NCI-H146 treated with DMSO at 0.1 percent for 48 hours (cell line): ENCODE measurements around the gene KNDC1.
"Not testable (repeated sequence)": the region's sequence is repeated elsewhere in the genome, so short reads cannot be mapped to it uniquely, and the experiment has no call there.

Experiments used
- DNase-seq: peaks from one replicate; lab custom pipeline; 2025; ENCODE audit not compliant: unreplicated experiment; lab: John Stamatoyannopoulos, UW

Gene KNDC1

DNA sequence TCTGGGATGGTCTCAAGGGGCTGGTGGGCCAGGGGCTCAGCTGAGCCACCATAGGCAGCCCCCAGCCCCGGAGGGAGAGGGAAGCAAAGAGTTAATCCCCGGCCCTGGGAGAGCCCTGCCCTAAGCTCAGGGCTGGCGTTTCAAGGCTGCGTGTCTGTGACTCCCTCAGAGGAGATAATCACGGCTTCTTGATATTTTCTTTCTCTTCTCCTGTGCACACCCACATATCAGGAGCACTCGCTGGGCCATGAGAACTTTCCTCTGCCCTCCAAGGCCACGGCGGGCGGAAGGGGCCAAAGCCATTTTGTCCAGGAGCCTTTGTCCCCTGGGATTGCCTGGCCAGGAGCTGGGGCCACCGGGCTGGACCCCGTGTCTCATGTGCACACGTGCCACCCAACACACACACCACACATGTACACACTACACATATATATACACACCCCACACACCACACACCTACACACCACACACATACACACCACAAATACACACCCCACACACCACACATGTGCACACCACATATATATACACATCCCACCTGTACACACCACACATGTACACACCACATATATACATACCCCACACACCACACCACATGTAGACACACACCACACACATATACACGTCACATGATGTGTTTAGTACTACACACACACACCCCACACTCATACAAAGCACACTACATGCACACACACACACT is 94.6 kb downstream of the KNDC1 start:
- no peak for DNase-seq

DNA sequence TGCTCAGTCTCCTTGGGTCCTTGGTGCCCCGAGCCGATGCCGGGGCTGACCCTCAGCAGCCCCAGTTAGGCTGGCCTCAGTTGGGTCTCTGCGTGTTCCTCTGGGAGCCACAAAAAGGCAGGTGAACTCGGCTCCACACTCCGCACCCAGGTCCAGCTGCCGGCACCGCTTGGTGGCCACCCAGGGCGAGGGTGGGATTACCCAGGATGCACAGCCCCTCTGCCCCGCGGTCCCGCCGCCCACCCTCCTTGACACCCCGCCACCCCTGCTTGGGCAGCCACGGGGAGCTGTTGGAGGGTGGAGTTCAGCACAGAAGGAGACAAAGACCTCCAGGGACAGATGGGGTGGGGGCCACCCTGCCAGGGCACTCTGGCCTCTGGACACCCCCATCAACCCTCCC is 95.3 kb downstream of the KNDC1 start:
- no peak for DNase-seq

DNA sequence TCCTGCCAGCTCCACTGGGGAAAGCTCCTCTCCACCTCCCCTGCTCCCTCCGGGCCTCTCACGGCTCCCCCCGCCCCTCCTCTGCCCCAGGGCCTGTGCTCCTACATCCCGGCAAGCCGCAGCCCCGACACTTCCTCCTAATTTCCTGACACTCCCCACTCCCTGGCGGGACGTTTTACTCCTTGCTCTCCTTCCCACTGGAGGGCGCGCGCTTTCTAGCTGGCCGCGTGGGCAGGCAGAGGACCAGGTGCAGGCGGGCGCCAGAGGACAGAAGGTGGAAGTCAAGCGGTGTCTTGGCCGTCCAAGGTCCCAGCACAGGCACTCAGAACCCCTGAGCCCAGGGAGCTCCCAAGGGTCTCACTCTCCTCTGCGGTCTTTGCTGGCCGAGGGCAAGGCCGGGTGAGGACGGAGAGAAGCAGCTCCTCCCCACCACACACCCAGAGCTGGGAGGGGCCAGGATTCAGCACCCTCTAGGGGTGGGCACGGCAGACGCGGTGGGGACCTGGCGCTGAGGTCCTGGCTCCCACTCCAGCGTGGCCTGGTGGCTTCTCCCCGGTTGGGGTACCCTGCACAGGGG is 97.6 kb downstream of the KNDC1 start:
- no peak for DNase-seq

GRCh38 chr10:133258066-133258817 is 98.2 kb downstream of the KNDC1 start:
- no peak for DNase-seq

DNA sequence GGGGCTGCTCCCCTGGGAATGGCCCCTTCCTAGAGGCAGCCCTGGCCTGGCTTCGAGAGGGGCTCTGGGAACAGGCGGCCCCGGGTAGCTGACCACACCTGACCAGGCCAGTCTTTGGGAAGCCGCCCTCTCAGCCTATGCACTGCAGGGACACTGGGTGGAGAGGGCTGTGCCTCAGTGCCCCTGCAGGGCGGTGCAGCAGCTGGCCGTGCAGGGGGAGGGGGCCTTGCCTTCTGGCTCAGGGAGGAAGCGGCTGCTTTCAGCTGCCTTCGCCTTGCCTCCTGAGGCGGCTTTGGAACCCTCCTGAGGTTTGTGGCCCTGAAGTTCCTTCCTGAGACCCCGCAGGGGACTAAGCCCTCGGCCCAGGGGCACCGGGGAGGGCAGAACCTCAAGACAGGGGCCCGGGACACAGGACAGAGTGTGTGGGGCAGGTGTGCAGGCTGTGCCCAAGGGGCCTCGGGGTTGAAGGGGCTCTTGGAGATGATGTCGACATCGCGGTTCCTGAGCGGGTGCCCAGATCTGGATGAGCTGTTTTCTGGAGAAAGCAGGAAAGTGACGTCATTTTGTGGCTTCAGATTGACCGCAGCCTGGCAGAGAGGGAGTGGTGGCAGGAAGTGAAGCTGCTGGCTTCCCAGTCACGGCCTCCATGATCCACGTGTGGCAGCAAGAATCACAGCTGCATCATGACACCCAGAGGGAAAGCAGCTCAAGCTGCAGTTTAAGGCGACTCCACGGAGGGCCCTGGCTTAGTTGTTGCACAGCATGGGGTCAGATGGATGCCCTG is 99.0 kb downstream of the KNDC1 start:
- DNase-seq: no peak

DNA sequence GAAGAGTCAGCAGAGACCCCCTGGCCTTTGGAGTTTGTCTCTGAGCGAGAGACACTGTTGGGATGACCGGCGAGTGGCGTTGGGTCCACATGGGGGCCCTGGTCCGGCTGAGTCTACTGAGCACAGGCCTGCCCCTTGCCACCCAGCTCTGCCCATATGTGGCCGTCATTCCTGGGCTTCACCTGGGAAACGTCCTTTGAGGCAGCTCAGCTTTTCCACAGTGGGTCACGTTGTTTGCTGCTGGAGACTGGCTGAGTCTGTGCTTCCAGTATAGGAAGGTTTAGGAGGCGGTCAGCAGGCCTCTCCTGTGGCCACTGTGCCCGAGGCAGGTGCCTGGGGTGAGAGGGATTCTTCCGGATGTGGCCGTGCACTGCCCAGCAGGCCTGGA is 99.6 kb downstream of the KNDC1 start:
- no peak for DNase-seq

DNA sequence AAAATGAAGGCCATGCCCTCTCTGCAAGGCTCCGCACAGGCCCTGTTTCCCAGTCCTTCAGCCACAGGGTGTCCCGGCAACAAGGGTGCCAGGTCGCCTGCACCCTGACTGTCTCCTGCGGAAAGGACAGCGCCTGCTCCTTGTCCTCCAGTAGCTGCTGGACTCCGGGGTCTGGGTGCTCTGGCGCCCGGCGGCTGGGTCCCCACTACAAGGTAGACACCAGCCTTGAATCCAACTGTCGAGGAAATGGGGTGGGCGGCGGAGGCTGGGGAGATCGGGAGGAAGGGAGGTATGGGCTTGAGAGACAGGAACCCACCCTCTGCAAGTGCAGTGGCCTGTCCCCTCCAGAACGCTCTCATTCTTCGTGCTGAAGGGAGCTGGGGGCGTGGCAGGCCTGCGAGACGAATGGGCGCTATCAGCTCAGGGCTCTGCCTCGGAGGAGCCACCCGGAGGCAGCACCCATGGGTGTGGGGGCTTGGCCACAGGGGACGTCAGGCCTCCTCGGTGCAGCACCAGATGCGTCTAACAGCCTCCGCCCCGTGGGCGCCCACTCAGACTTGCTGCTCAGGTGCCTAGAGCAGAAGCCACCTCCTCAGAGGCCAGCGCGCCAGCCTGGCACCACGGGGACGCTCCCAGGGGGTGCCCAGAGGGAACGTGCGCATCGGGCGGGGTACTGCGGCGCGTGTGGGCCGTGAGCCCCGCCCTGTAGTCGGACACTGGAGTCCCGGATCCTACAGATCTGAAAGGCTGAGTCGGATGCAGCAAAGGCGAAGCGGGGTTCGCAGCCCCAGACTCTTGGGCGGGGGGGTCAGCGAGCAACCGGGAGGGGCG is 101.1 kb downstream of the KNDC1 start:
- DNase-seq: no peak

GRCh38 chr10:133261726-133262325 is 101.8 kb downstream of the KNDC1 start:
- DNase-seq: peak; percentile 67

GRCh38 chr10:133262696-133263095 is 102.7 kb downstream of the KNDC1 start:
- peak; percentile 93 for DNase-seq

GRCh38 chr10:133263674-133264073 is 103.7 kb downstream of the KNDC1 start:
- no peak for DNase-seq

- no peak for DNase-seq
Measured at GRCh38 chr10:133264461-133264860, 104.4 kb downstream of the KNDC1 start.

DNA sequence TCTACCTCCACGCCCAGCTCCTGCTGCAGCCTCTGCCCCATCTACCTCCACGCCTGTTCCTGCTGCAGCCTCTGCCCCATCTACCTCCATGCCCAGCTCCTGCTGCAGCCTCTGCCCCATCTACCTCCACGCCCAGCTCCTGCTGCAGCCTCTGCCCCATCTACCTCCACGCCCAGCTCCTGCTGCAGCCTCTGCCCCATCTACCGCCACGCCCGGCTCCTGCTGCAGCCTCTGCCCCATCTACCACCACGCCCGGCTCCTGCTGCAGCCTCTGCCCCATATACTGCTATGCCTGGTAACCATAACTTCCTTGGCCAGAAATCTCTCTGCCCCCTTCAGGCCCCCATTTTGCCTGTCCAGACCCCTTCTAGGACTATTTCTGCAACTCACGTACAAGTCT is 105.0 kb downstream of the KNDC1 start:
- not testable (repeated sequence) for DNase-seq

DNA sequence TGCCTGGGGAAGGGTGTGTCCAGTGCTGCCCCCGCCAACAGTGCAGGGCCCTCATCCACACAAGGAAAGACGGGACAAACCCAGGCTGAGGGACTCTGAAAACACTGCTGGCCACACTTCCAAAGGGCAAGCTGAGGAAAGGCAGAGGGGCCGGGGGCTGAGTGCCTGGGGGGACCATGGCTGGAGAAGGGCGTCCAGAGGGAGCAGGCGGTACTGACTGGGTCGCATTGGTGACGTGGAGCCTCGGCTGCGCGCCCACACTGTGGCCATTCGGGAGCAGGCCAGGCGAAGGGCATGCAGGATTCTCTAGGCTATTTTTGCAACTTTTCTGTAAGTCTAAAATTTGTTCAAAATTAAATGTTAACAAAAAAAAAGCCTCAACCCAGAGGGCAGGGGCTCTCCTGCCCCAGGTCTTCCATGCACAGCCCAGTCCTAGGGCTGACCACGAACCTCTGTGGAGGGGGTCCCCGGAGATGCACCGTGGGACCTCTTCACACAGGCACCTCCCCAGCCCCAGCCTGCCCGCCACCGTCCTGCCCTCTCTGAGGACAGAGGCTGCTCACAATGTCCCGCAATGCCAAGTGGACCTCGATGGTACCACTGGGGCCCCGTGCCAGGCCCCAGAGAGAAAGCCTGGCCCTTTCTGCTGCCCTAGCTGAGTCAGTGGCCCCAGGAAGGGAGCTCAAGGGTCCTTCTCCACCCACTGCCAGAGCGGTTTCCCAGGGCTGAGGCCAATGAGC is 106.2 kb downstream of the KNDC1 start:
- DNase-seq: no peak

DNA sequence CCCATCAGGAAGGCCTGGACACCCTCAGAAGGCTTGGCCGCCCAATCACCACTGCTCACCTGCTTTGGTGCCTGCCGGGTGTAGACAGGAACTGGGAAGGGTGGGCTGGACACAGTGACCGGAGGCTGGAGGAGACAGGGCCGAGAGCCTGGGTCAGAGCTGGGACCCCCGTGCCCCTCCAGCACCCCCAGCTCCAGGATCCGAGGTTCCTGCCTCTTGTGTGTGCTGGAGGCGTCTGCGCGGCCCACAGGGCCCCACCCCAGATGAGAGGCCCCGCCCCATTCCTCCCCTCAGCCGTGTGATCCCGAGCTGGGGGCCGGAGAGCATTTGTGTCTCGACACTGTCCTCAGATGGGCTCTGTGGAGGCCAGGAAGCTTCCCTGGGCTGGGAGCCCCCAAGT is 107.3 kb downstream of the KNDC1 start:
- no peak for DNase-seq

GRCh38 chr10:133267829-133268228 is 107.8 kb downstream of the KNDC1 start:
- DNase-seq: no peak

DNA sequence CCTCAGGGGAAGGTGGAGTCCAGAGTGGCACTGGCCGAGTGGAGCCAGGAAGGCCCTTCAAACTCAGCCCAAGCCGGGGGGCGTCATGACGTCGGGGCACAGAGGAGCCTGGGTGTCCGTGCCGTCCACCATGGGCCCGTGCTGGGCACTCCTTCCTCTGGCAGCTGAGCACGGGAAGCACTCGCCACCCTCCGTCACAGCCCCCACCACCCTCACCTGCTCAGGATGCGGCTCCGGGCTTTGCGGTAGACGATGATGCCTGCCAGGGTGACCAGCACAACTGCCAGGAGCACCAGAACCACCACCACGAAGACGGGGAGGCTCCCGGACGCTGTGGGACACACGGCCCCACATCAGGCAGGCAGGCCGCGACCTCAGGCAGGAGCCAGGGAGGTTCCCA is 108.5 kb downstream of the KNDC1 start:
- DNase-seq: no peak

DNA sequence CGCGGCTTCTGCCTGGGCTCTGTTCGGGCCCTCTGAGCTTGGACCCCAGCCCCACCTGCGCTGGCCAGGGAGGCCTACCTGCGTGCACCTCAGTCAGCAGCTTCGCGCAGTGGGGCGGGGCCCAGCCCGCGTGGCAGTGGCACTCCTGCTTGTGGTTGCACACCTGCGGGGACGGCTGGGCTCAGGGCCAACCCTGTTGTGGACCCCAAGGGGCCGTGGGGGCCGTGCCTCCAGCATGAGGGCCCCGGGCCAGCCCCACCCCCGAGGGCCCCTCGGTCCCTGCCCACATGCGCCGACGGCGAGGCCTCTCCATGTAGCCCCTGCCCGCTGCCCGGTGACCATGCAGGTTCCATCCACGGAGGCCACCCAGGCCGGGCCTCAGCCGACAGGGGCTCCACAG is 109.3 kb downstream of the KNDC1 start:
- DNase-seq: no peak

DNA sequence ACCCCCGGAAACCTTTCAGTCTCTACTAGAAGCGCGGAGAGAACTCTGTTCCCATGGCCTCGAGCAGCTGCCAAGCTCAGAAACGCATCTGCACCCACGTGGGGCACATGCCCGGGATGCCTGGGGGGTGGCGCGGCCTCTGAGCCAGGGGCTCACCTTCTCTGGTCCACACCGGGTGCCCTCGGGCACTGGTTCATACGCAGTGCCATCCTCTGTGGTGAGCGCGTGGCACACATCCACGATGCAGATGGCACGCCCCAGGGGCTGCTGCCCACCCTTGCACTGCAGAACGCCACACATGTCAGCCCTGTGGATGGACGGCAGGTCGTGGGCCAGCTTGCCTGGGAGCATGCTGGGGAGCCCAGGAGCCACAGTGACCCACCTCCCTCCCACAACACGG is 110.2 kb downstream of the KNDC1 start:
- DNase-seq: no peak

DNA sequence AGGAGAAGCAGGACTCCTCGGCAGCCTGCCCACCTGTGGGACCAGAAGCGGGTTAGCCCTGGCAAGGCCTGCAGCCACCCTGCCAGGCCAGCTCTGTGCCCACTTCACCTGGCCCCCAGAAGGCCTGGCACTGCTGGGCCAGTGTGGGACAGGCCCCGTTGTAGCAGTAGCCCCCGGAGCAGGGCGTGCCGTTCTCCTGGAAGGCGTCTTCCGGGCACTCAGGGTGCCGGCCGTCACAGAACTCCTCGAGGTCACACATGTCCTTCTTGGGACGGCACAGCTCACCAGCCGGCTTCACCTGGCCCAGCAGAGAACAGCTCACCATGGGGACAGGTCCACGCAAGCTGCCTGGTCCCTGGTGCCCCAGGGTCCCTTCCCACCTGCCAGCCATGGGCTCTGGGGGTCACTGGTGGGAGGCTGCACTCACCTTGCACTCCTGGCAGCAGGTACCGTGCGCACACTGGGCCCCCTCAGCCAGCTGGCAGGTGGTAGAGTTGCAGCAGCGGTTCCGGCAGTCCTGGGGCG is 110.8 kb downstream of the KNDC1 start:
- DNase-seq: no peak
